H1 (cell line): ENCODE results near the gene PPP2R2B. TPM values are rescaled to one million over a fixed set of nuclear protein-coding genes. Genes with fewer than 3 reads are reported as not detected.

ENCODE experiments used
- CTCF ChIA-PET: fragments of 300-600 bp; sonication (Branson Sonifier 250); formaldehyde crosslinking; loops from one replicate; lab custom pipeline; 2021; ENCODE audit not compliant: partially characterized antibody; lab: Charles Lee
- POLR2A ChIA-PET: fragments of 300-600 bp; sonication (Branson Sonifier 250); formaldehyde crosslinking; loops from one replicate; lab custom pipeline; 2021; ENCODE audit warnings: inconsistent platforms; ENCODE audit not compliant: partially characterized antibody; lab: Charles Lee
- DNase-seq, 2 experiments: peaks; one replicate each; pipeline versions ENCODE4 v3.0.0 to v3.0.0-alpha.2; 2010 to 2022; ENCODE audit warnings: low spot score in 2 of 2, low read depth in 1 of 2, mixed read lengths in 1 of 2
- FAIRE-seq: peaks from 2 replicates; lab custom pipeline; 2011; peaks lifted over from hg19 to GRCh38; lab: Jason Lieb, UNC
- H2AFZ ChIP-seq: 2 replicates; pipeline ENCODE4 v1.8.1; 2012; ENCODE audit warnings: low read length, inconsistent platforms
- H2AK5ac ChIP-seq: 2 replicates; pipeline ENCODE4 v1.6.1; 2013; ENCODE audit warnings: low read depth, low read length
- H2BK120ac ChIP-seq: replicated peaks from 2 replicates; pipeline ENCODE3; 2013; ENCODE audit warnings: low read depth, low read length, inconsistent platforms
- H2BK12ac ChIP-seq: 2 replicates; pipeline ENCODE4 v1.6.1; 2013; ENCODE audit warnings: low read depth, low read length
- H2BK15ac ChIP-seq: 2 replicates; pipeline ENCODE4 v1.6.1; 2013; ENCODE audit warnings: low read length
- H2BK20ac ChIP-seq: 2 replicates; pipeline ENCODE4 v1.6.1; 2013; ENCODE audit warnings: low read length
- H2BK5ac ChIP-seq: 2 replicates; pipeline ENCODE4 v1.6.1; 2013; ENCODE audit warnings: low read depth, low read length
- H3K14ac ChIP-seq: 2 replicates; pipeline ENCODE4 v1.6.1; 2013; ENCODE audit warnings: inconsistent platforms; ENCODE audit not compliant: insufficient read length
- H3K18ac ChIP-seq: 2 replicates; pipeline ENCODE4 v1.6.1; 2013; ENCODE audit warnings: low read length; ENCODE audit errors: extremely low read depth
- H3K23ac ChIP-seq: 2 replicates; pipeline ENCODE4 v1.6.1; 2013; ENCODE audit warnings: inconsistent platforms; ENCODE audit not compliant: insufficient read length
- H3K23me2 ChIP-seq: 2 replicates; pipeline ENCODE4 v1.6.1; 2013; ENCODE audit warnings: low read depth, low read length
- H3K27ac ChIP-seq: 2 replicates; pipeline ENCODE4 v1.6.1; 2011; ENCODE audit warnings: low read depth, low read length, inconsistent platforms
- H3K27me3 ChIP-seq, 4 experiments: replicated peaks in 1 of 4; 1 replicate in 1 of 4; 2 replicates in 3 of 4; pipeline versions ENCODE4 v1.6.1 to v1.8.1; 2011 to 2013; ENCODE audit warnings: low read length in 3 of 4, mild to moderate bottlenecking in 3 of 4, inconsistent platforms in 2 of 4, mixed read lengths in 2 of 4, moderate library complexity in 1 of 4; ENCODE audit not compliant: control insufficient read depth in 3 of 4, insufficient read depth in 3 of 4; ENCODE audit errors: extremely low read depth in 1 of 4
- H3K36me3 ChIP-seq, 4 experiments: 2 replicates each; pipeline versions ENCODE4 v1.6.1 to v1.8.1; 2011 to 2013; ENCODE audit warnings: mild to moderate bottlenecking in 4 of 4, low read length in 3 of 4, moderate library complexity in 2 of 4, control low read depth in 1 of 4, inconsistent platforms in 1 of 4; ENCODE audit not compliant: insufficient read depth in 4 of 4, control insufficient read depth in 2 of 4
- H3K4ac ChIP-seq: replicated peaks from 2 replicates; pipeline ENCODE3; 2013; ENCODE audit warnings: low read length, low read depth, mixed read lengths, inconsistent platforms; ENCODE audit not compliant: insufficient read length
- H3K4me1 ChIP-seq, 4 experiments: replicated peaks in 1 of 4; 1 replicate in 1 of 4; 2 replicates in 3 of 4; pipeline versions ENCODE4 v1.6.1 to v1.8.1; 2011 to 2013; ENCODE audit warnings: low read length in 3 of 4, inconsistent platforms in 2 of 4, mixed read lengths in 1 of 4; ENCODE audit not compliant: insufficient read depth in 4 of 4, control insufficient read depth in 3 of 4
- H3K4me2 ChIP-seq, 2 experiments: 2 replicates each; pipeline versions ENCODE4 v1.6.1 to v1.8.1; 2011 to 2013; ENCODE audit warnings: low read depth in 2 of 2, low read length in 2 of 2, control low read depth in 1 of 2, inconsistent platforms in 1 of 2, mild to moderate bottlenecking in 1 of 2; ENCODE audit not compliant: insufficient read depth in 1 of 2
- H3K4me3 ChIP-seq, 4 experiments: fragments of 200-600, 300-600 bp in 1 of 4; sonication (generic), shearing (Covaris generic), sonication (Bioruptor Twin) in 1 of 4; 2 replicates each; pipeline versions ENCODE4 v1.5.1 to v1.8.1; 2011 to 2016; ENCODE audit warnings: low read length in 4 of 4, low read depth in 3 of 4, control low read depth in 2 of 4, inconsistent platforms in 2 of 4, mild to moderate bottlenecking in 2 of 4, mixed read lengths in 1 of 4, moderate library complexity in 1 of 4; ENCODE audit not compliant: insufficient read depth in 2 of 4; ENCODE audit errors: extremely low read depth in 1 of 4
- H3K56ac ChIP-seq: replicated peaks from 2 replicates; pipeline ENCODE3; 2013; ENCODE audit warnings: low read depth, mild to moderate bottlenecking, mixed read lengths, low read length, inconsistent platforms; ENCODE audit not compliant: insufficient read length
- H3K79me1 ChIP-seq: 2 replicates; pipeline ENCODE4 v1.6.1; 2013; ENCODE audit warnings: low read depth, low read length, control low read depth
- H3K79me2 ChIP-seq, 2 experiments: 2 replicates each; pipeline versions ENCODE4 v1.6.1 to v1.8.1; 2012 to 2013; ENCODE audit warnings: low read length in 2 of 2, mild to moderate bottlenecking in 2 of 2, inconsistent platforms in 1 of 2; ENCODE audit not compliant: insufficient read depth in 2 of 2, control insufficient read depth in 1 of 2
- H3K9ac ChIP-seq, 4 experiments: replicated peaks in 1 of 4; 1 replicate in 1 of 4; 2 replicates in 3 of 4; pipeline versions ENCODE4 v1.6.1 to v1.8.1; 2011 to 2013; ENCODE audit warnings: low read depth in 3 of 4, low read length in 3 of 4, control low read depth in 2 of 4, mild to moderate bottlenecking in 2 of 4, moderate library complexity in 2 of 4, inconsistent platforms in 1 of 4; ENCODE audit errors: extremely low read depth in 1 of 4
- H3K9me3 ChIP-seq, 2 experiments: 2 replicates each; pipeline versions ENCODE4 v1.6.1 to v1.8.1; 2012 to 2013; ENCODE audit warnings: mild to moderate bottlenecking in 2 of 2, moderate library complexity in 2 of 2, control low read depth in 1 of 2, inconsistent platforms in 1 of 2, low read depth in 1 of 2, low read length in 1 of 2, mixed read lengths in 1 of 2; ENCODE audit not compliant: insufficient read depth in 2 of 2
- H4K20me1 ChIP-seq, 2 experiments: replicated peaks in 1 of 2; 2 replicates each; pipeline versions ENCODE3 to v1.8.1; 2011 to 2013; ENCODE audit warnings: inconsistent platforms in 2 of 2, low read length in 2 of 2, mild to moderate bottlenecking in 1 of 2; ENCODE audit not compliant: insufficient read depth in 2 of 2, control insufficient read depth in 1 of 2
- H4K5ac ChIP-seq: 2 replicates; pipeline ENCODE4 v1.6.1; 2013; ENCODE audit warnings: low read length, low read depth, mixed read lengths, inconsistent platforms; ENCODE audit not compliant: insufficient read length
- H4K8ac ChIP-seq: 2 replicates; pipeline ENCODE4 v1.8.0; 2013; ENCODE audit warnings: mild to moderate bottlenecking, moderate library complexity, low read length, inconsistent platforms; ENCODE audit not compliant: insufficient read depth; ENCODE audit errors: extremely low read depth
- H4K91ac ChIP-seq: replicated peaks from 2 replicates; pipeline ENCODE3; 2013; ENCODE audit warnings: low read length, mixed read lengths, inconsistent platforms; ENCODE audit not compliant: insufficient read length
- WGBS, 2 experiments: shearing (Covaris generic) in 1 of 2; methylation state at CpG; one replicate each; pipeline versions ENCODE4 v1.1.6 to v1.1.7; 2013 to 2015; ENCODE audit warnings: low lambda C conversion rate in 2 of 2, mixed read lengths in 2 of 2, inconsistent platforms in 1 of 2, low coverage in 1 of 2, missing lambda C conversion rate in 1 of 2; ENCODE audit not compliant: insufficient replicate concordance in 2 of 2, insufficient coverage in 1 of 2, insufficient read length in 1 of 2; ENCODE audit errors: extremely low coverage in 1 of 2, missing lambda C conversion rate in 1 of 2; 5-methylcytosine and 5-hydroxymethylcytosine counted together
- polyA plus RNA-seq, 7 experiments: library from polyadenylated mRNA; depleted of rRNA in 3 of 7; stranded (reverse) in 5 of 7; unstranded in 2 of 7; fragments of >200 nt in 5 of 7; fragments of 200-250 nt in 2 of 7; gene quantifications; 1 replicate in 5 of 7; 2 replicates in 1 of 7; 4 replicates in 1 of 7; pipeline versions ENCODE4 v1.2.1 to v1.2.3, GENCODE V29; 2011 to 2013; ENCODE audit warnings: missing spikeins in 2 of 7, mixed read lengths in 2 of 7
- total RNA-seq: library from RNA; stranded (reverse); fragmentation: NEBNext Ultra II Directional; extraction: Animal tissue kit (Norgen Biotek cat#: 25700); gene quantifications from 2 replicates; pipeline ENCODE4 v1.2.1, GENCODE V29; 2021

Gene PPP2R2B
- total and polyA plus RNA-seq, 2 of the 8 experiments (the other 6 are each of a cell fraction or from before 2014, with no cell fraction given): 21.1 to 37.1 TPM

DNA sequence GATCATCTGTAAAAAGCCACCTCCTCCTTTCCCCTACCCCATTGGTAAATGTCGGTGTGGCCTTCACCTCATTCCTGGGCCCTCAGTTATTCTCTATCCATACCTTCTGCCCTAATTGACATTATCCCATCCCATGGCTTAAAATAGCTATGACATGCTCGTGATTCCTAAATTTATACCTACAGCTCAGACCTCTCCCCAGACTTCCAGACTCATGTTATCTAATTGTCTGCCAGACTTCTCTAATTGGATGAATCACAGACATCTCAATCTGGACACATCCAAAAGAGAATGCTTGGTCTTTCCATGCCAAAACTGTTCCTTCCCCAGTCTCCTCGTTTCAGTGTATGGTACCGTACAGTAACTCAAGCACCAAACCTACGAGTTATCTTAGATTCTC lies 249.6 kb downstream of the PPP2R2B start:
- no peak for DNase-seq
- H3K14ac ChIP-seq: no peak overlapping the region
- no peak overlapping the region for H2BK120ac ChIP-seq
- H3K4ac ChIP-seq: no peak overlapping the region
- no peak overlapping the region for H2BK20ac ChIP-seq
- H3K9me3 ChIP-seq: peaks cover 3% of the 10 kb centered on the region in 2 experiments; a peak in 2 of 4 replicates
- no peak overlapping the region for H2AFZ ChIP-seq
- no peak overlapping the region for H2BK5ac ChIP-seq
- H2BK12ac ChIP-seq: no peak overlapping the region
- 94% methylated on average over 5 of the region's 5 CpGs; no CpG with 5 or more reads in 1 of the 2 experiments for WGBS, 2 experiments
- H3K79me1 ChIP-seq: no peaks in the 10 kb centered on the region
- H3K18ac ChIP-seq: no peak overlapping the region
- H2AK5ac ChIP-seq: no peak overlapping the region
- ChIA-PET POLR2A (no interaction called here), CTCF (interaction anchor here (0.9 to 1.0 kb wide), 2 partner anchors 55 to 62 kb away, joined by 3 read pairs; no protein-coding TSS in a partner anchor)
- FAIRE-seq: no peak
- H4K91ac ChIP-seq: no peak overlapping the region
- H3K4me1 ChIP-seq: no peaks in the 10 kb centered on the region
- H2BK15ac ChIP-seq: no peak overlapping the region
- H3K27ac ChIP-seq: no peak overlapping the region
- no peaks in the 10 kb centered on the region for H3K27me3 ChIP-seq
- H3K56ac ChIP-seq: no peak overlapping the region
- no peaks in the 10 kb centered on the region for H3K79me2 ChIP-seq
- H4K5ac ChIP-seq: no peak overlapping the region
- no peak overlapping the region for H3K23ac ChIP-seq
- H3K9ac ChIP-seq: no peak overlapping the region
- no peaks in the 10 kb centered on the region for H4K20me1 ChIP-seq
- no peak overlapping the region for H3K4me2 ChIP-seq
- H4K8ac ChIP-seq: no peak overlapping the region
- H3K4me3 ChIP-seq: no peak overlapping the region
- no peaks in the 10 kb centered on the region; the same call in 1 of the 2 replicates for H3K23me2 ChIP-seq
- no peaks in the 10 kb centered on the region for H3K36me3 ChIP-seq
